GM12878 (cell line): ENCODE data around the gene KIAA1217.

Experiments used
- EP300 ChIP-seq, 2 experiments: fragments of 150-350 bp in 1 of 2; IDR thresholded peaks; 2 replicates each; pipeline ENCODE4 v1.6.1; 2011 to 2012; ENCODE audit warnings: low read depth in 2 of 2, low read length in 2 of 2, borderline replicate concordance in 1 of 2, improper control_type of control experiment in 1 of 2, inconsistent platforms in 1 of 2; ENCODE audit not compliant: control insufficient read depth in 1 of 2
- POLR2AphosphoS5 ChIP-seq: IDR thresholded peaks from 2 replicates; pipeline ENCODE4 v1.6.1; 2011; ENCODE audit warnings: mild to moderate bottlenecking, low read length, inconsistent platforms
- TF ChIP-seq, protein P1 (sequence below), 3 experiments: IDR thresholded peaks in 2 of 3; conservative IDR thresholded peaks in 1 of 3; 2 replicates each; pipeline ENCODE4 v1.5.1; 2011; ENCODE audit warnings: low read depth in 3 of 3, low read length in 3 of 3, mild to moderate bottlenecking in 3 of 3, control low read depth in 2 of 3, moderate library complexity in 2 of 3, inconsistent platforms in 1 of 3, mixed read lengths in 1 of 3; ENCODE audit not compliant: control insufficient read depth in 2 of 3, insufficient read depth in 1 of 3; ENCODE audit errors: extremely low read depth in 1 of 3

DNA sequence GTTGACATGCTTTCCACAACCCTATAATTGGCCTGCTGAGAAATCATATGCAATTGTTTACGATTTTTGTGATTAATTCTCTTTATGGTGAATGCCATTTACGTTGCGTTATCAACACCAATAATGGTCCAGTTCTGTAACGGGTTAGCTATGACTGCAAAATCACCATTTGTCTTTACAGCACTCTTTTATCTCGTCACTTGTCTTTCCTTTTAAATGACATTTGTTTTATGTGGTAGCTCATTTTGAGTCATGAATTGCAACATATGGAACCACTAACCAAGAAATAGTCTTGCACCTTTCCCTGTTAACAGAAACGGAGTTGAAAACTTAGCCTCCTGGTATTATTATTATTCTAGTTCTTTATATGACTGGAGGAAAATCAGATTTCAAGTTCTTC is 3.1 kb upstream of the KIAA1217 start:
- TF ChIP-seq POLR2AphosphoS5 (no peak), EP300 (IDR thresholded peaks at IDR 0.05; ENCODE audit: borderline replicate concordance in 1 of 2, control insufficient read depth in 1 of 2, low read depth in 2 of 2, low read length in 2 of 2) (no peak)
- TF ChIP-seq, protein P1, sequence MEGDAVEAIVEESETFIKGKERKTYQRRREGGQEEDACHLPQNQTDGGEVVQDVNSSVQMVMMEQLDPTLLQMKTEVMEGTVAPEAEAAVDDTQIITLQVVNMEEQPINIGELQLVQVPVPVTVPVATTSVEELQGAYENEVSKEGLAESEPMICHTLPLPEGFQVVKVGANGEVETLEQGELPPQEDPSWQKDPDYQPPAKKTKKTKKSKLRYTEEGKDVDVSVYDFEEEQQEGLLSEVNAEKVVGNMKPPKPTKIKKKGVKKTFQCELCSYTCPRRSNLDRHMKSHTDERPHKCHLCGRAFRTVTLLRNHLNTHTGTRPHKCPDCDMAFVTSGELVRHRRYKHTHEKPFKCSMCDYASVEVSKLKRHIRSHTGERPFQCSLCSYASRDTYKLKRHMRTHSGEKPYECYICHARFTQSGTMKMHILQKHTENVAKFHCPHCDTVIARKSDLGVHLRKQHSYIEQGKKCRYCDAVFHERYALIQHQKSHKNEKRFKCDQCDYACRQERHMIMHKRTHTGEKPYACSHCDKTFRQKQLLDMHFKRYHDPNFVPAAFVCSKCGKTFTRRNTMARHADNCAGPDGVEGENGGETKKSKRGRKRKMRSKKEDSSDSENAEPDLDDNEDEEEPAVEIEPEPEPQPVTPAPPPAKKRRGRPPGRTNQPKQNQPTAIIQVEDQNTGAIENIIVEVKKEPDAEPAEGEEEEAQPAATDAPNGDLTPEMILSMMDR (IDR thresholded peaks at IDR 0.05 in 2 of 3, conservative IDR thresholded peaks at IDR 0.05 in 1 of 3; ENCODE audit: control insufficient read depth in 2 of 3, extremely low read depth in 1 of 3, insufficient read depth in 1 of 3, low read depth in 3 of 3, low read length in 3 of 3) = no peak
